ENCODE data around the gene OR5H2. TPM values are rescaled to one million over a fixed set of nuclear protein-coding genes. Genes with fewer than 3 reads are reported as not detected.

Gene OR5H2
- polyA plus RNA-seq, 1 donor = not detected

DNA sequence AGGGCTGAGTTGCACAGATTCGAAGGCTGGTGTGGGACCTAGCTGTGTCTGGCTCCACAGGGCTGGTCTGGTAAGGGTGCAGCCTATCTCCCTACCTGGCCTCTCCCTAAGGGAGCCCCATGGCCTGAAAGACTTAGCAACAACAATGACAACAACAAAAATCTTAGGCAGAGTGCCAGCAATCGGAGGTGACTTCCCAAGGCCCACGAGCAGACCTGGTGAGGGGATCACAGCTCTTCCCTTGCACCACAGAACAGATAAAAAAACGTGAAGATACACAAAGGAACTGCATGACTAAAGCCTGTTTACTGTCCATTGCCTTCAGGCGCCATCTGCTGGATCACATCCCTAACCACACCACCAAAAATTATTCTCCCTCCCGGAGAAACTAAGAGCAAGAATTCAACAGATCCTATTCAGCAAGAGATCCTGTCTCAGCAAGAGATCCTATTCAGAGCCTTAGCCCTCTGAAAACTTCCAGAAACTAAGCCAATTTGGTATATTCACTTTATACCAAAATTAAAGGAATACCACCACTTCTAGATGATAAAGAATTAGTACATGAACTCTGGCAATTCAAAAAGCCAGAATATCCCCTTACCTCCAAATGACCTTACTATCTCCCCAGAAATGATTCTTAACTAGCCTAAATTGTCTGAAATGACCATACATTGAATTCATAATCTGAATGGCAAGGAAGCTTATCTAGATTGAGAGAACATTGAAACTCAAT lies 47.3 kb downstream of the OR5H2 start:
- peak; percentile 19 for DNase-seq (ENCODE audit: low read depth)

DNA sequence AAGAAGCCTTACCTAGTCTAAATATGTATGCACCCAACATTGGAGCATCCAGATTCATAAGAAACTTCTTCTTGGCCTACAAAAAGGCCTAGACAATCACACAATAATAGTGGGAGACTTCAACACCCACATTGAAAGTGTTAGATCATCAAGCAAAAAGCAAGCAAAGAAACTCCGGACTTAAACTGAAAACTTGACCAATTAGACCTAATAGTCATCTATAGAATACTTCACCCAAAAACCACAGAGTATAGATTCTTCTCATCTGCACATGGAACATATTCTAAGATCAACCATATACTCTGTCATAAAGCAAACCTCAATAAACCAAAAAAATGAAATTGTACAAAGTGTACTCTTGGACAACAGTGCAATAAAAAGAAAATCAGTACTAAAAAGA lies 49.0 kb downstream of the OR5H2 start:
- DNase-seq (ENCODE audit: low read depth) = no peak

Other genes starting within 250 kb of the OR5H2 start
- gene GABRR3, start 247.2 kb upstream of the OR5H2 start, polyA plus RNA-seq (ENCODE audit: insufficient read length) = not detected
- gene OR5AC2, start 195.3 kb upstream of the OR5H2 start, polyA plus RNA-seq (ENCODE audit: insufficient read length) = not detected
- gene OR5H1, start 151.8 kb upstream of the OR5H2 start, polyA plus RNA-seq (ENCODE audit: insufficient read length) = 0.03 TPM
- gene OR5H14, start 135.0 kb upstream of the OR5H2 start, polyA plus RNA-seq (ENCODE audit: insufficient read length) = not detected
- not detected for gene OR5H15, start 115.8 kb upstream of the OR5H2 start, polyA plus RNA-seq (ENCODE audit: insufficient read length)
- not detected for gene OR5H6, start 18.3 kb upstream of the OR5H2 start, polyA plus RNA-seq (ENCODE audit: insufficient read length)
- not detected for gene OR5K4, start 71.3 kb downstream of the OR5H2 start, polyA plus RNA-seq (ENCODE audit: insufficient read length)
- gene OR5K3, start 108.2 kb downstream of the OR5H2 start, polyA plus RNA-seq (ENCODE audit: insufficient read length) = not detected
- not detected for gene OR5K1, start 180.7 kb downstream of the OR5H2 start, polyA plus RNA-seq (ENCODE audit: insufficient read length)
- gene OR5K2, start 215.2 kb downstream of the OR5H2 start, polyA plus RNA-seq (ENCODE audit: insufficient read length) = not detected
- 73.8 TPM for gene CLDND1, start 240.4 kb downstream of the OR5H2 start, polyA plus RNA-seq (ENCODE audit: insufficient read length)
- gene GPR15, start 249.5 kb downstream of the OR5H2 start, polyA plus RNA-seq (ENCODE audit: insufficient read length) = not detected

Measured in forelimb muscle (tissue), 1 donor.